Measurements from ENCODE around the gene PTPN4. TPM values are rescaled to one million over a fixed set of nuclear protein-coding genes. Genes with fewer than 3 reads are reported as not detected.

Gene PTPN4
- total RNA-seq, 4 donors from 2014 or later: 15.0 to 45.2 (median 21.1) TPM

GRCh38 chr2:119732601-119733164, 27.0 kb upstream of the PTPN4 start:
- Histone ChIP-seq H3K36me3 (no peaks in the 10 kb centered on the region), H3K27ac (no peak overlapping the region), H3K4me3 (no peak overlapping the region), H3K4me1 (no peaks in the 10 kb centered on the region), H3K9me3 (no peaks in the 10 kb centered on the region), H3K27me3 (peaks cover 0 to 4% of the 10 kb centered on the region in 2 donors)
- TF ChIP-seq EP300 (IDR thresholded peaks at IDR 0.05) (no peak), POLR2A (IDR thresholded peaks at IDR 0.05) (no peak)
- TF ChIP-seq, protein P1, sequence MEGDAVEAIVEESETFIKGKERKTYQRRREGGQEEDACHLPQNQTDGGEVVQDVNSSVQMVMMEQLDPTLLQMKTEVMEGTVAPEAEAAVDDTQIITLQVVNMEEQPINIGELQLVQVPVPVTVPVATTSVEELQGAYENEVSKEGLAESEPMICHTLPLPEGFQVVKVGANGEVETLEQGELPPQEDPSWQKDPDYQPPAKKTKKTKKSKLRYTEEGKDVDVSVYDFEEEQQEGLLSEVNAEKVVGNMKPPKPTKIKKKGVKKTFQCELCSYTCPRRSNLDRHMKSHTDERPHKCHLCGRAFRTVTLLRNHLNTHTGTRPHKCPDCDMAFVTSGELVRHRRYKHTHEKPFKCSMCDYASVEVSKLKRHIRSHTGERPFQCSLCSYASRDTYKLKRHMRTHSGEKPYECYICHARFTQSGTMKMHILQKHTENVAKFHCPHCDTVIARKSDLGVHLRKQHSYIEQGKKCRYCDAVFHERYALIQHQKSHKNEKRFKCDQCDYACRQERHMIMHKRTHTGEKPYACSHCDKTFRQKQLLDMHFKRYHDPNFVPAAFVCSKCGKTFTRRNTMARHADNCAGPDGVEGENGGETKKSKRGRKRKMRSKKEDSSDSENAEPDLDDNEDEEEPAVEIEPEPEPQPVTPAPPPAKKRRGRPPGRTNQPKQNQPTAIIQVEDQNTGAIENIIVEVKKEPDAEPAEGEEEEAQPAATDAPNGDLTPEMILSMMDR (IDR thresholded peaks at IDR 0.05): no peak
- WGBS, 2 donors: 84 to 87% methylated on average over 6 of the region's 6 CpGs
- DNase-seq (ENCODE audit: low spot score in 2 of 2): no peak

DNA sequence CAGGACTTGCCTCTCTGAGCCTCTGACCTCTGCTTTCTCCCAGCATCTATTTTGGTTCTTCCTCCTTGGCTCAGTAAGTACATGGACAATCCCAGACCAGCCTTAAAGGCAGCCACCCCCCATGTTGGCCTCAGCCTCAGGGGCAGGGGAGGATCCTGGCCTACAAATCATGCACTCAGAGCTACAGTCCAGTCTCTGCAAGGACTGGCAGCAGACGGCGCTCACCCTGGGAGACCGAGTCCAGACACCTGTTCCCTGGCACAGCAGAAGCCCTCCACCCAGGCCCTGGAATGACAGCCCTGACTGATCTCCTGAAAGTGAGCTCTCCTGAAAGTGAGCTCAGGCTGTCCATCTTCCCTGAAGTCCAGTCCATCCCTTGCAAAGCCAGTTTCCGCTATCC, 25.7 kb upstream of the PTPN4 start:
- Histone ChIP-seq H3K4me3 (no peak overlapping the region), H3K4me1 (no peaks in the 10 kb centered on the region), H3K27me3 (peaks cover 0 to 4% of the 10 kb centered on the region in 2 donors), H3K9me3 (no peaks in the 10 kb centered on the region), H3K27ac (no peak overlapping the region), H3K36me3 (no peaks in the 10 kb centered on the region)
- DNase-seq (ENCODE audit: low spot score in 2 of 2): no peak
- 66 to 88% methylated on average over 3 to 4 of the region's 4 CpGs for WGBS, 2 donors
- TF ChIP-seq POLR2A (IDR thresholded peaks at IDR 0.05): no peak
- TF ChIP-seq, protein P1 (IDR thresholded peaks at IDR 0.05): no peak
- TF ChIP-seq EP300 (IDR thresholded peaks at IDR 0.05): no peak

- DNase-seq (ENCODE audit: low spot score in 2 of 2): no peak
- 86 to 88% methylated on average over 8 of the region's 8 CpGs for WGBS, 2 donors
- H3K27me3 ChIP-seq: no peaks in the 10 kb centered on the region
- H3K9me3 ChIP-seq: no peaks in the 10 kb centered on the region
- TF ChIP-seq, protein P1 (IDR thresholded peaks at IDR 0.05): no peak
- no peak for TF ChIP-seq POLR2A (IDR thresholded peaks at IDR 0.05)
- no peak for TF ChIP-seq EP300 (IDR thresholded peaks at IDR 0.05)
- H3K36me3 ChIP-seq: no peaks in the 10 kb centered on the region
- no peak overlapping the region for H3K27ac ChIP-seq
- no peak overlapping the region for H3K4me3 ChIP-seq
- no peaks in the 10 kb centered on the region for H3K4me1 ChIP-seq
Observed at GRCh38 chr2:119735565-119735964, 24.2 kb upstream of the PTPN4 start.

DNA sequence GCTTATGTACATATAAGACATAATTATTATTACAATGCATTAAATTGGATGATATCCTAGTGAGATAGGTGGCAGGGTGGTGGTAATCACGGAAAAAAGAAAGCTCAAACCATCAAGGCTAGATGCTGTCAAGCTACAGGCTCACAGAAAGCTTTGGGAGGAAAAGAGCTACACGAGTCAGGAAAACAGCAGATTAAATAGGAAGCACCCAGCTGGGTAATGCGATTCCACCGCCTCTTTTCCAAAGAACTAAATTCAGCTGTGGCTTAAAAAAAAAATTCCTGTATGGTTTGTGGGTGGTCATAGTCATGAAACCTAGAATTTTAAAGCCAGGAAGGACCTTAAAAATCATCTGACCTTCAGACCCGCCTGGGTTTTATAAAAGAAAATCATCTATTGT, 23.7 kb upstream of the PTPN4 start:
- DNase-seq (ENCODE audit: low spot score in 2 of 2): no peak
- no peaks in the 10 kb centered on the region for H3K36me3 ChIP-seq
- H3K4me3 ChIP-seq: no peak overlapping the region
- no peaks in the 10 kb centered on the region for H3K9me3 ChIP-seq
- TF ChIP-seq, protein P1 (IDR thresholded peaks at IDR 0.05): no peak
- TF ChIP-seq POLR2A (IDR thresholded peaks at IDR 0.05) (no peak), EP300 (IDR thresholded peaks at IDR 0.05) (no peak)
- 58 to 60% methylated on average over 5 of the region's 5 CpGs for WGBS, 2 donors
- no peak overlapping the region for H3K27ac ChIP-seq
- H3K4me1 ChIP-seq: no peaks in the 10 kb centered on the region
- H3K27me3 ChIP-seq: no peaks in the 10 kb centered on the region

DNA sequence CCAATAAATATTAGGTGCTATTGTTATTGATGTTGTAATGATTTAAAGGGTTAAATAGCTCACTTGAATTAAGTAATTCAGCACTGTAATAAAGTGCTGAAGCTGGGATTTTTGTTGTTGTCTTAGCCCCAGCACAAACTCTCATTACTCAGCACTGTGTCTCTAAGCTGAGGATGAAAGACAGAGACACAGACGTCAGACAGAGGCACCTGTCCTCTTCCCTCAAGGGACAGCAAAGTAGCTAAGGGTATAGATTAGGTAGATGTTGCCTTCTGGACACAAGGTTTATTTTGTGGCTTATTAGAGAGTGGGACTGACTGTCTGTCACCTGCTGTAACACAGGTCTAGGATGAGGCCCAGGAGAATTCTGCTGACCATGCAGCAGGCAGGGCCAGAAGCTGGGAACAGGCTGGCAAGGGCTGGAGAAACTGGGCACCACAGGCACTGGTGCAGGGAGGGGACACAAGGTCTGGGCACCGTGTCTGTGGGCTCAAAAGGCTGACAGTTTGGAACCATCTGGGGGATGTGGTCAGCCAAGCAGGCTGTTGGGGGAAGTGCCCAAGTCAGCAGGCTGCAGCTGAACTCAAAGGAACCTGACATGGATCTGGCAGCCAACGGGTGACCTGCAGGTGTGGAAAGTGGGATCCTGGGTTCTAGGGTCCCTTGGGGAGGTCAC, 20.0 kb upstream of the PTPN4 start:
- no peaks in the 10 kb centered on the region for H3K4me1 ChIP-seq
- H3K27ac ChIP-seq: no peak overlapping the region
- TF ChIP-seq EP300 (IDR thresholded peaks at IDR 0.05) (no peak), POLR2A (IDR thresholded peaks at IDR 0.05) (no peak)
- TF ChIP-seq, protein P1 (IDR thresholded peaks at IDR 0.05): no peak
- no peaks in the 10 kb centered on the region for H3K36me3 ChIP-seq
- no peaks in the 10 kb centered on the region for H3K9me3 ChIP-seq
- H3K27me3 ChIP-seq: no peaks in the 10 kb centered on the region
- WGBS, 2 donors: 49 to 64% methylated on average over 3 of the region's 3 CpGs
- H3K4me3 ChIP-seq: no peak overlapping the region
- no peak for DNase-seq (ENCODE audit: low spot score in 2 of 2)

Data from tibial nerve (tissue), 4 donors.